HEK293 (cell line): ENCODE results near the gene MCF2L.
A peak's percentile ranks its signal among the peaks of the same experiment; 100 is the strongest.

Source experiments
- GLIS2 ChIP-seq: fragments of 450-650 bp; formaldehyde crosslinking; IDR thresholded peaks from 2 replicates; pipeline ENCODE4 v1.5.1; 2016; ENCODE audit warnings: missing biosample characterization, missing genetic modification characterization
- HOXC10 ChIP-seq: sonication (generic); formaldehyde crosslinking; IDR thresholded peaks from 2 replicates; pipeline ENCODE4 v1.8.1; 2023; ENCODE audit warnings: mild to moderate bottlenecking, missing genetic modification reagents
- HOXD13 ChIP-seq: sonication (generic); formaldehyde crosslinking; IDR thresholded peaks from 2 replicates; pipeline ENCODE4 v1.8.0; 2022; ENCODE audit warnings: missing genetic modification reagents, borderline replicate concordance
- INSM2 ChIP-seq: fragments of 450-650 bp; formaldehyde crosslinking; IDR thresholded peaks from 2 replicates; pipeline ENCODE4 v1.5.1; 2016; ENCODE audit warnings: missing biosample characterization, missing genetic modification characterization
- KLF9 ChIP-seq: fragments of 450-650 bp; formaldehyde crosslinking; IDR thresholded peaks from 2 replicates; pipeline ENCODE4 v1.5.1; 2016; ENCODE audit warnings: missing biosample characterization, missing genetic modification characterization, low read depth
- OSR2 ChIP-seq: fragments of 450-650 bp; formaldehyde crosslinking; IDR thresholded peaks from 2 replicates; pipeline ENCODE4 v1.5.1; 2016; ENCODE audit warnings: missing biosample characterization, missing genetic modification characterization
- OVOL3 ChIP-seq: fragments of 450-650 bp; formaldehyde crosslinking; IDR thresholded peaks from 2 replicates; pipeline ENCODE4 v1.5.1; 2016; ENCODE audit warnings: missing biosample characterization, missing genetic modification characterization
- SP3 ChIP-seq: fragments of 450-650 bp; formaldehyde crosslinking; IDR thresholded peaks from 2 replicates; pipeline ENCODE4 v1.5.1; 2016; ENCODE audit warnings: missing biosample characterization, missing genetic modification characterization
- TSHZ1 ChIP-seq: fragments of 450-650 bp; formaldehyde crosslinking; IDR thresholded peaks from 2 replicates; pipeline ENCODE4 v1.5.1; 2016; ENCODE audit warnings: missing biosample characterization, missing genetic modification characterization, borderline replicate concordance
- ZFHX2 ChIP-seq: fragments of 450-650 bp; formaldehyde crosslinking; conservative IDR thresholded peaks from 2 replicates; pipeline ENCODE4 v1.5.1; 2016; ENCODE audit warnings: missing biosample characterization, missing genetic modification characterization
- ZNF157 ChIP-seq: fragments of 450-650 bp; formaldehyde crosslinking; IDR thresholded peaks from 2 replicates; pipeline ENCODE4 v1.5.1; 2016; ENCODE audit warnings: missing biosample characterization, missing genetic modification characterization
- ZNF2 ChIP-seq: fragments of 450-650 bp; formaldehyde crosslinking; IDR thresholded peaks from 2 replicates; pipeline ENCODE4 v1.5.1; 2016; ENCODE audit warnings: missing biosample characterization, missing genetic modification characterization
- ZNF23 ChIP-seq: fragments of 450-650 bp; formaldehyde crosslinking; IDR thresholded peaks from 2 replicates; pipeline ENCODE4 v1.5.1; 2016; ENCODE audit warnings: missing biosample characterization, missing genetic modification characterization, borderline replicate concordance
- ZNF280D ChIP-seq: fragments of 450-650 bp; formaldehyde crosslinking; IDR thresholded peaks from 2 replicates; pipeline ENCODE4 v1.5.1; 2016; ENCODE audit warnings: missing biosample characterization, missing genetic modification characterization
- ZNF391 ChIP-seq: fragments of 450-650 bp; formaldehyde crosslinking; IDR thresholded peaks from 2 replicates; pipeline ENCODE4 v1.5.1; 2016; ENCODE audit warnings: low read depth, missing biosample characterization, missing genetic modification characterization, borderline replicate concordance
- ZNF501 ChIP-seq: fragments of 450-650 bp; formaldehyde crosslinking; IDR thresholded peaks from 2 replicates; pipeline ENCODE4 v1.5.1; 2016; ENCODE audit warnings: missing biosample characterization, missing genetic modification characterization
- ZNF529 ChIP-seq: fragments of 450-650 bp; formaldehyde crosslinking; IDR thresholded peaks from 2 replicates; pipeline ENCODE4 v1.5.1; 2017; ENCODE audit warnings: missing genetic modification characterization, missing biosample characterization; ENCODE audit not compliant: insufficient replicate concordance
- ZNF549 ChIP-seq: fragments of 450-650 bp; IDR thresholded peaks from 2 replicates; pipeline ENCODE4 v1.5.1; 2018; ENCODE audit warnings: missing biosample characterization, missing genetic modification characterization, mild to moderate bottlenecking, inconsistent platforms, moderate library complexity
- ZNF561 ChIP-seq: fragments of 450-650 bp; IDR thresholded peaks from 2 replicates; pipeline ENCODE4 v1.5.1; 2018; ENCODE audit warnings: missing biosample characterization, missing genetic modification characterization, borderline replicate concordance
- ZNF623 ChIP-seq: fragments of 450-650 bp; formaldehyde crosslinking; IDR thresholded peaks from 2 replicates; pipeline ENCODE4 v1.5.1; 2016; ENCODE audit warnings: missing biosample characterization, missing genetic modification characterization
- ZNF629 ChIP-seq: fragments of 450-650 bp; formaldehyde crosslinking; IDR thresholded peaks from 2 replicates; pipeline ENCODE4 v1.5.1; 2017; ENCODE audit warnings: missing biosample characterization, missing genetic modification characterization
- ZNF658 ChIP-seq: fragments of 450-650 bp; formaldehyde crosslinking; IDR thresholded peaks from 2 replicates; pipeline ENCODE4; 2016; ENCODE audit warnings: missing biosample characterization, missing genetic modification characterization
- ZNF660 ChIP-seq: fragments of 450-650 bp; IDR thresholded peaks from 2 replicates; pipeline ENCODE4 v1.5.1; 2018; ENCODE audit warnings: missing biosample characterization, mild to moderate bottlenecking, missing genetic modification characterization
- ZNF664 ChIP-seq: fragments of 450-650 bp; formaldehyde crosslinking; IDR thresholded peaks from 2 replicates; pipeline ENCODE4 v1.5.1; 2016; ENCODE audit warnings: missing biosample characterization, missing genetic modification characterization
- ZNF791 ChIP-seq: fragments of 450-650 bp; formaldehyde crosslinking; IDR thresholded peaks from 2 replicates; pipeline ENCODE4 v1.5.1; 2016; ENCODE audit warnings: missing biosample characterization, missing genetic modification characterization
- ZSCAN23 ChIP-seq: fragments of 450-650 bp; formaldehyde crosslinking; IDR thresholded peaks from 2 replicates; pipeline ENCODE4 v1.5.1; 2016; ENCODE audit warnings: missing biosample characterization, missing genetic modification characterization
- ZXDB ChIP-seq: fragments of 450-650 bp; formaldehyde crosslinking; IDR thresholded peaks from 2 replicates; pipeline ENCODE4 v1.5.1; 2016; ENCODE audit warnings: missing biosample characterization, missing genetic modification characterization
- TF ChIP-seq, protein P1 (sequence below): fragments of 450-650 bp; formaldehyde crosslinking; IDR thresholded peaks from 2 replicates; pipeline ENCODE4 v1.5.1; 2016; ENCODE audit warnings: missing biosample characterization, missing genetic modification characterization
- TF ChIP-seq, protein P2 (sequence below): fragments of 450-650 bp; formaldehyde crosslinking; IDR thresholded peaks from 2 replicates; pipeline ENCODE4 v1.5.1; 2016; ENCODE audit warnings: missing biosample characterization, missing genetic modification characterization

MCF2L gene

DNA sequence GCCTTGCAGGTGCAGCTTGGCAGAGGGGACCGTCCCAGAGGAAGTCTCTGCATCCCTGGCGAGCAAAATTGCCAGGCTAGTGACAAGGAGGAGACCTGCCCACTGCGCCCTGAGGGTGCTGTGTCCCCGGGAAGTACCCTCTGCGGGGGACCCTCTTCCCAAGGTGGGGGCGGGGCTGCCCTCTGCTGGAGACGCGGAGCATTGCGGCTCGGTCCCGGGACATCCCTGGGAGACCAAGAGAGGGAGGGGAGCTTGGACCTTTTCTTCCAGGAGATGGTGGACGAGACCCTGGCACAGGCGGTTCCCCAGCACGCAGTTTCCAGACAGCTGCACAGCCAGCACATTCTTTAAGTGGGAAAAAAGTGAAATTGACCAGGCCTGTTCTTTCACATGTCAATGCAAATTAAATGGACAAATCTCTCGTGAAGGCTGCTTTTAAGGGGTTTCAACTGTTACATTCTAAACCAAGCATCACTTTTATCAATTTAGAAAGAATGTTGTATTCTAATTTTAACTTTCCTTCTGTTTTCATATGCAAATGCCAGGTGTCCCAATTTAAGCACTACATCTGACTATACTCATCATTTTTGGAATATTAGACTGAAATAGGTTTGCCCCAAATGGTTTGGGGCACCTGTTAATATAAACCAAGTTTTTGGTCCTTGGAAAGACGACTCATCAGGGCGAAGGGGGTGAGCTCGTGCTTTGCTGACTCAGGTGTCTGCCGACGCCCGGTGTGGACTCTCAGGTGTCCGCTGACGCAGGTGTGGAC, 60.7 kb downstream of the MCF2L start (continued):
- peak; percentile 65 for TF ChIP-seq KLF9
- no peak for TF ChIP-seq ZNF391
- TF ChIP-seq TSHZ1, result no peak
- no peak for TF ChIP-seq SP3 (tag by site-specific recombination)
- TF ChIP-seq ZFHX2 (tag by site-specific recombination), result no peak
- no peak for TF ChIP-seq INSM2 (tag by site-specific recombination)
- no peak for TF ChIP-seq ZNF658 (tag by site-specific recombination)
- no peak for TF ChIP-seq ZNF623 (tag by site-specific recombination)
- no peak for TF ChIP-seq ZSCAN23
- peak; percentile 71; the same call in 1 of the 2 replicates for TF ChIP-seq ZNF2 (tag by site-specific recombination)
- TF ChIP-seq ZNF157 (tag by site-specific recombination), result no peak
- no peak for TF ChIP-seq ZNF549 (tag by site-specific recombination)
- peak; percentile 30; the same call in 1 of the 2 replicates for TF ChIP-seq ZNF561 (tag by site-specific recombination)
- TF ChIP-seq, protein P1, sequence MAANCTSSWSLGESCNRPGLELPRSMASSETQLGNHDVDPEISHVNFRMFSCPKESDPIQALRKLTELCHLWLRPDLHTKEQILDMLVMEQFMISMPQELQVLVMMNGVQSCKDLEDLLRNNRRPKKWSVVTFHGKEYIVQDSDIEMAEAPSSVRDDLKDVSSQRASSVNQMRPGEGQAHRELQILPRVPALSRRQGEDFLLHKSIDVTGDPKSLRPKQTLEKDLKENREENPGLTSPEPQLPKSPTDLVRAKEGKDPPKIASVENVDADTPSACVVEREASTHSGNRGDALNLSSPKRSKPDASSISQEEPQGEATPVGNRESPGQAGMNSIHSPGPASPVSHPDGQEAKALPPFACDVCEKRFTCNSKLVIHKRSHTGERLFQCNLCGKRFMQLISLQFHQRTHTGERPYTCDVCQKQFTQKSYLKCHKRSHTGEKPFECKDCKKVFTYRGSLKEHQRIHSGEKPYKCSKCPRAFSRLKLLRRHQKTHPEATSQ (tag by site-specific recombination), result no peak
- no peak for TF ChIP-seq HOXC10 (CRISPR knock-in tag)
- TF ChIP-seq OSR2 (tag by site-specific recombination), result no peak
- TF ChIP-seq ZNF23, result no peak
- TF ChIP-seq ZNF664, result no peak
- no peak for TF ChIP-seq ZNF280D (tag by site-specific recombination)
- no peak for TF ChIP-seq ZNF529 (tag by site-specific recombination)
- TF ChIP-seq HOXD13 (CRISPR knock-in tag), result no peak
- no peak for TF ChIP-seq ZNF501
- TF ChIP-seq OVOL3, result no peak
- peak; percentile 93 for TF ChIP-seq GLIS2 (tag by site-specific recombination)
- no peak for TF ChIP-seq ZXDB
- TF ChIP-seq, protein P2, sequence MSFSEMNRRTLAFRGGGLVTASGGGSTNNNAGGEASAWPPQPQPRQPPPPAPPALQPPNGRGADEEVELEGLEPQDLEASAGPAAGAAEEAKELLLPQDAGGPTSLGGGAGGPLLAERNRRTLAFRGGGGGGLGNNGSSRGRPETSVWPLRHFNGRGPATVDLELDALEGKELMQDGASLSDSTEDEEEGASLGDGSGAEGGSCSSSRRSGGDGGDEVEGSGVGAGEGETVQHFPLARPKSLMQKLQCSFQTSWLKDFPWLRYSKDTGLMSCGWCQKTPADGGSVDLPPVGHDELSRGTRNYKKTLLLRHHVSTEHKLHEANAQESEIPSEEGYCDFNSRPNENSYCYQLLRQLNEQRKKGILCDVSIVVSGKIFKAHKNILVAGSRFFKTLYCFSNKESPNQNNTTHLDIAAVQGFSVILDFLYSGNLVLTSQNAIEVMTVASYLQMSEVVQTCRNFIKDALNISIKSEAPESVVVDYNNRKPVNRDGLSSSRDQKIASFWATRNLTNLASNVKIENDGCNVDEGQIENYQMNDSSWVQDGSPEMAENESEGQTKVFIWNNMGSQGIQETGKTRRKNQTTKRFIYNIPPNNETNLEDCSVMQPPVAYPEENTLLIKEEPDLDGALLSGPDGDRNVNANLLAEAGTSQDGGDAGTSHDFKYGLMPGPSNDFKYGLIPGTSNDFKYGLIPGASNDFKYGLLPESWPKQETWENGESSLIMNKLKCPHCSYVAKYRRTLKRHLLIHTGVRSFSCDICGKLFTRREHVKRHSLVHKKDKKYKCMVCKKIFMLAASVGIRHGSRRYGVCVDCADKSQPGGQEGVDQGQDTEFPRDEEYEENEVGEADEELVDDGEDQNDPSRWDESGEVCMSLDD (tag by site-specific recombination), result 0 out of 2 replicates have a peak, but pooled peaks have one; percentile 52
- no peak for TF ChIP-seq ZNF660
- no peak for TF ChIP-seq ZNF629 (tag by site-specific recombination)
- TF ChIP-seq ZNF791 (tag by site-specific recombination), result no peak
